Stimulated activated CD8-positive, alpha-beta memory T cell treated with anti-CD3 and anti-CD28 coated beads, Interleukin-7, amount 100 ng/mL, for 1 hour (primary cell): ENCODE results near the gene RNU2-63P.
"Not testable (repeated sequence)": the region's sequence is repeated elsewhere in the genome, so short reads cannot be mapped to it uniquely, and the experiment has no call there.

Experiments
- DNase-seq, 2 donors: peaks; one replicate each; pipeline ENCODE4 v3.0.0-alpha.2; 2020; ENCODE audit warnings: low read depth in 2 of 2

The RNU2-63P gene

DNA sequence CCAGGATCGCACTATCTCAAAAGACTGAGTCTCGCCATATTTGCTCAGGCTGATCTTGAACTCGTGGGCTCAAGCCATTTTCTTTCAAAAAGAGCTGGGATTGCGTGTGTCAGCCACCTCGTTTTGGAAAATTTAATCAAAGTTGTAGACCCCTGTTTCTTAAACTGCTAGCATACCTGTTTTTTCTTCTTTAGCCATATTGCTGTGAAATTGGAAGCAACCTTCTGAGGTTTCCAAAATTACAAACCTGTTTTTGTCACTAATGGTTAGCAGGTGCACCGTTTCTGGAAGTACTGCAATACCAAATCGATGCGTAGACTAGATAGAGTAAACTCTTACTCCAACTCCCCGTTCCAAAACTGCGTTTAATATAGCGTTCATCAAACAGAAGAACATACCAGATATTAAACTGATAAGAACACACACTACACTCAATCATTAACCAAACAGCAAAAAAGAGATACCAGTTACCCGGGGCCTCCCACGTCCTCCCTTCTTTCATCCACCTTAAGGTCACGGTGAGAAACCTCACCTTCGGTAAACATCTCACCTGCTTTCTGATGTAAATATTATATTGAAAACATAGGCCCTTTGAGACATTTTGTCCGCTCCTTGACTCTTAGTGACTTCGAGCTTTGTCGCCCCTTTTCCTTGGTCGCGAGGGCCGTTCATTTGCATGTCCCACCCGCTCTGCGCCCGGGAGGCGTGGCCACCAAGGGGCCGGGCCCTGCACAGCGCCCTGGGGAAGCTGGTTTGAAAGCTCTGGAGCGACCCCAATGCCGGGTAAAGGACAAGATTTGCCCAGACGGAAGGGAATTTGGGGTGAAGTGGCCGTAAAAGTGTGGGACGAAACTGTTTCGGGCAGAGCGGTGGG lies at the start of gene RNU2-63P:
Gene RNU2-63P, minus strand, starts transcription at position 462 of the 874 bp plus-strand sequence.
- DNase-seq, result peak; percentile 47 to 61

DNA sequence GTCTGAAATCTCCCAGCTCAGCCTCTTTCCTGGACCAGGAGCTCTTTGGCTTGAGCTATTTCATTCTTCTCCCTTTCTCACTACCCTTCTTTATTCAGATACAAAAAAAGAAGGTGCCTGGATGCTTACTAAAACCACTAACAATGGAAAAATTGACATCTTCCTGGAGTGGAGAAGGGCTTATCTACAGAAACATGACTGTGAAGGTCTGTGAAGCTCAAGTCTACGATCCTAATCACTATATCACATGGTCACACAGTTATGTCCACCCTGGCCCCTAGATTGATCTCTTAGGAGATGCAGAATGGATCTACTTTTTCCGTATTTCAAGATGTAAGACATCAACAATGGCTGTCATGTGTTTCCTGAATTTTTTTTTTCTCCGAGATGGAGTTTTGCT lies 44.9 kb upstream of the RNU2-63P start:
- no peak for DNase-seq

DNA sequence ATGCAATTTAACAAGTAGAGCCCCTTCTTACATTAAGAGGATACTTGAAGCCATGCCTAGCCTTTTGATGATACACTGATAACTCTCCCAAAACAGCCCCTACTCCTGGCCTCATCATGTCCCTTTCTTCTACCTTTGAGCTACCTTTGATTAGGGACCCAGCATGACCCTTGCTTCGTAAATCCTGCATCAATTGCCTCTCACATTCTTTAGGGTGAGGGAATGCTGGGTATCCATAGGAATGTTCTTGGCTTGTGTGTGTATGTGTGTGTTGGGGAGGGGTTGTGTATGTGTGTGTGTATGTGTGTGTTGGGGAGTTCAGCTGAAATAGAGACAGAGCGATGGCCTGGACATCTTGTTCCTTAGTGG lies 44.5 kb upstream of the RNU2-63P start:
- no peak for DNase-seq

DNA sequence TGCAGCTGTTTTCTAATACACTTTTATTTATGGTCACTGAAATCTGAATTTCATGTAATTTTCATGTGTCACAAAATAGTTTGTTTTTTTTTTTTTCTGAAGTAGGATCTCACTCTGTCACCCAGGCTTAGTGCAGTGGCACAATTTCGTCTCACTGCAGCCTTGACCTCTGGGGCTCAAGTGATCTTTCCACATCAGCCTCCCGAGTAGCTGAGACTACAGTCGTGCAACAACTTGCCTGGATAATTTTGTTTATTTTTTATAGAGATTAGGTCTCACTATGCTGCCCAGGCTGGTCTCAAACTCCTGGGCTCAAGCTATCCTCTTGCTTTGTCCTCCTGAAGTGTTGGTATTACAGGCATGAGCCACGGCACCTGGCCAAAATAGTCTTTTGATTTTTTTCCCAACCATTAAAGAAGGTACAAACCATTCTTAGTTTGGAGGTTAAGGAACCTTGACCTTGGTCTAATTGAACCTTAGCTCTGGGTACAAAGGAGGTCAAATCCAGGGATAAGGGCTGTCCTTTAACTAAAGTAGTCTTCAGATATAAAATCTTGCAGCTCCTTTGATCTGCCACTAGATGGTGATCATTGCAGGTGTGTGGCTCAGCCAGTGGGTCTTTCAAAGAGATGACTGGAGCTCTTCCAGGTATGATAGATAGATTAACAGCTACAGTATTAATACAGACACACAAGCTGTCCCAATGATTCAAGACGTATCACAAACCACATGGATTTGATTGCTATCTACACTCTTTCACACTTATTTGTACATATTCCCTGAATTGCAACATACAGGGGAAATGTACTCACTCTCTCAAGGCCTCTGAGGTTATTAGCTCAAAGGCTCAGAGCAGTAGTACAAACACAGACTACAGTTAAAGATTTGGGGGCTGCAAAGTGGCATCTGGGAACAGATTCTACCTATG lies 43.9 kb upstream of the RNU2-63P start:
- no peak for DNase-seq

DNA sequence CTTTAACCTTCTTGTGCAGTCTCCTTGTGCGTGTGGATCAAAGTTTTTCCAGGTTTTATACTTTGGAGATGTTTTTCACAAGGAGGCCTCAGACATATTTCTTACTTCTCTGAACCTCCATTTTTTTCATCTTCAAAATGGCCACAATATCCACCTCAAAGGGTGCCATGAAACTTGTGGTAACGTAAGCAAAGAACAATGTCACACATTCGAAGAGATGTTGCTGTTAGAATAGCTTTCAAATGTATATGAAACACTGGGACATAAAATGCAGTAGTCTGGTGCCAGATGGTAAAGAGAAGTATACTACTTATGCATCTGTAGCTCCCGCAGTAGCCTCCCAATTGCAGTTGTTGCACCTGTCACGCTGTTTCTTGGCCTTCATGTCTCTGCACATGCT lies 41.8 kb upstream of the RNU2-63P start:
- DNase-seq, result no peak

DNA sequence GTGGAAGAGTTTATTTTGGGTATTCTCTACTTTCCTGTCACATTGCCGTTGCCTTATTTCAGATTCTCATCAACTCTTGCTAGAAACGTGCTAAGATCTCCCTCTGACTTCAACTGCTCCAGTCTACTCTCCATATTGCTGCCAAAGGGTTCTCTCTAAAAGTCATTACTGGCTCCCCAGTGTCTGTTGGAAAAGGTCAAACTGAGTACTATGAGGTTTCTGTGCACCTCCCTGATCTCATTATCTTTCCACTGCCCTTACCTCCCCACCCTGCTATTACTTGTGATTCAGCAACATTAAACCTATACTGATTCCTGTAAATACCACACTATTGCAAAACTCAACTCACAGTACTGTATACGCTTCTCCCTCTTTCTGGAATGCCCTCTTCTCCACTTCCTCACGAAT lies 41.1 kb upstream of the RNU2-63P start:
- DNase-seq, result no peak

DNA sequence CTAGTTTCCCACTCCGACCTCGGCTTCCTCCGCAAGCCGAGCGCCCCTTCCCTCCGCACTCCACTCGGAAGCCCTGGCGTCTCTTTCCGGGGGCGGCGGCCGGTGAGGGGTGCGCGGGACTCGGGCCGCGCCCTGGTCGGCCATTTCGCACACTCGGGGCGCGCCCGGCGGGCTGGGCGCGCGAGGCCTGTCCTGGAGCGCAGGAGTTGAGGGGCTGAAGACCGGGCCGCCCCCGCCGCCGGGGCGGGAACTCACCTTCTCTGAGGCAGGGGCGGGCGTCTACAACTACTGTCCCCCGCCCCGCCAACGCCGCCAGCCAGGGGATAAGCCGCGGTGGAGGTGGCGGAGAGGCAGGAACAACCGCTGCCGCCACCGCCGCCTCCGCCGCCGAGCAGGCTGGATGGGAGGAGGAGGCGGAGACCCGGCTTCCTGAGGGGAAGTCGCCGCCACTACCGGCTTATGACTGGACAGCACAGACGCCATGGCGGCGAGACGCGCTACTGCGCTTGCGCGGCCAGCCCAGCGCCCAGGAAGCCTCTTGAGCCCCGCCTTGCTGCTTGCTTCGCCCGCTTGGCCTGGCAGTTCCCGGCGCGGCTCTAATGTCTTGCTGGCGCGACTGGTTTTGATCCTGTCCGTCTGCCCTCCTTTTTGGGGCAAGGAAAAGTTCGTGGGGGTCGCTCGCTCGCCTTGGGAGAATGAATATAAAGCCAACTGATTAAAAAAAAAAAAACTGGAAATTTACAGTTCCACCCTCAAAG lies 39.2 kb upstream of the RNU2-63P start, which contains the start of gene KRCC1:
Gene KRCC1, minus strand, starts transcription at position 413 of the 758 bp plus-strand sequence. CDS start 27,220 bp downstream, outside the sequence.
- peak; percentile 82 to 87 for DNase-seq

DNA sequence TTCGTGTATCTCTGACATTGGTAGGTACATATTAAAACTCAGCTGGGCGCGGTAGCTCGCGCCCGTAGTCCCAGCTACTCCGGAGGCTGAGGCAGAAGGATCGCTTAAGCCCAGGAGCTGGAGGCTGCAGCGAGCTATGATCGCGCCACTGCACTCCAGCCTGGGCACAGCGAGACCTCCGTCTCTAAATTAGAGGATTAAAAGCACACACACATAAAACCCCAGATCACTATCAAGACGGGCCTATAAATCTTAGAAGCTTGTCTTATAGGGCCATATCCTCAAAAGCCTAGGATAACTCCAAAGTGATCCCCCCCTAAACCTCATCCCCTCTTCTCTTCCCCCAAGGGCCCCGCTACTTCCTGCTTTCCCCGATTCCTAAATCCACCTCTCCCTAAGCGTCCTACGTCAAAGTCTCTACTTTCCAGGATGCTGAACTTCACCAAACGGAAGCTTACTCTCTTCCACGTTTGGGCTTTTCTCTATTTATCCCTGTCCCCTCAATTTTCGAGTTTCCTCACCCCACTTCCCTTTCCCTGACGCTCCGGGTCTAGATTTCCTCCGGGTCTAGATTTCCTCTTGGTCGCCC lies 38.5 kb upstream of the RNU2-63P start:
- DNase-seq, result no peak

DNA sequence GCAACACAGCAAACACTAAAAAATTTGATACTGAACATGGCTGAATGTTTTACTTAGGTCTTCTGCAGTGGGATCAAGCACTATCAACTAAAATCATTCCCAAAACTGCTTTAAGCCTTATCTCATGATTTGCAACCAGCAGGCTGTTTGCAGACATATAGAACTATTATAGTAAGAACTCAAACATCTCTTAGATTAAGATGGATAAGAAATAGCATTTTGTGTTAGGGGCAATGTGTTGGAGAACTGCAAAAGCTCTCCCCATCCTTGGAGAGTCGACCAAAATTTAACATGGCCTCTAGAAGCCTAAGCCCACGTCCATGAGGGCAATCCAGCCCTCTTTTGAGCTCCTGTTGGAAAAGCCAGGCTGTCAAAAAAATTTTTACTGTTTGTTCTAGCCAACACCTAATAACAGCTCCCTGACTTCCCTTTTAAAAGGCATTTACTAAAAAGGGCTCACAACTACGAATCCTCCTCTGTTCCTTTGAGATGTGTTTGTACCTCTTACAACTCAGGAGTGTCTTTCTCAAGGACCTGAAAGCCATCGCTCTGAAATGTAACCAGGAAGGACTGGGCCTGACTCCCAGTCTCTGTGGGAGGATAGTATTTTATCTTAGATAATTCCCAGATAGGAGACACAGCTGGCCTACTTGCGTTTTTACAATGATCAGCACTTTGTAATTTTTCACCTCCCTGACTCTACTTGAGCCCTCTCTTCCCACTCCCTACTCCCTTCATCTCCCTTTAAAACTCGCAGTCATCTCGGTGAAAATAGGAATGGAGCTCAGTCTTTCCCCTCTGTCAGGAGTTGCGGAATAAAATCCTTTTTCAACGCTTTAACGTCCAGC lies 37.8 kb upstream of the RNU2-63P start:
- DNase-seq, result no peak

DNA sequence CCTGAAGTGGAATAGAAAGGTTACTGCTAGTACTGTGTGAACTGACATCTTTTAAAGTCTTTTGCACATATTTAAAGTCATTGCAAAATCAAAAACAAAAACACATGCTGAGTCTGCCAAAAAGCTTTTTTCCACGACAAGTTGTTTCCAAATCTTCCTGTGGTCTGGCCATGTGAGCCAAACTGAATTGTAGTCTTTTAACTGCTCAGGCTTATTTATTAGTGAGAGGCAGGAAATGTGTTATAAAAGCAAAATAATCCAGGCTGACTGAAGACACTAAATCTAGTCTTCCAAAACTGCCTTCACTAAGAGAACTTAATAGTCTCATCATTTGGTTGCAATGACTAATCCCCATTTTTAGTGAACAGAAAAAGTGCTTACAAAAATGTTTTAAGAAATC lies 36.9 kb upstream of the RNU2-63P start:
- no peak for DNase-seq

DNA sequence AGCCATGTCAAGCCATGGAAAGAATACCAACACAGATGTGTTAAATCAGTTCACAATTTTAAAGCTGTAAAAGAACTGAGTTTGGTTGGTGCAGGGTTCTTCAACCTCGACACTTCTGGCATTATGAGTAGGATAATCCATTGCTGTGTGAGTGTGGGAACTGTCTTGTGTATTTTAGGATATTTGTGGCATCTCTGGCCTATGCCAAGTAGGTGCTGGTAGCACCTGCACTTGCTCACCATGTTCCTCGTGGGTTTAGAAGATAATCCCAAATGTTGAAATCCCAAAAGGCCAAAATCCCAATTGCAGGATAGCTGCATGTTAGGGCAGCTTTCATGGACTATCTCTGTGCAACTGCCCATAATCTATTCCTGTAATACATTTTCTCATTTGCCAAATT lies 35.4 kb upstream of the RNU2-63P start:
- no peak for DNase-seq

DNA sequence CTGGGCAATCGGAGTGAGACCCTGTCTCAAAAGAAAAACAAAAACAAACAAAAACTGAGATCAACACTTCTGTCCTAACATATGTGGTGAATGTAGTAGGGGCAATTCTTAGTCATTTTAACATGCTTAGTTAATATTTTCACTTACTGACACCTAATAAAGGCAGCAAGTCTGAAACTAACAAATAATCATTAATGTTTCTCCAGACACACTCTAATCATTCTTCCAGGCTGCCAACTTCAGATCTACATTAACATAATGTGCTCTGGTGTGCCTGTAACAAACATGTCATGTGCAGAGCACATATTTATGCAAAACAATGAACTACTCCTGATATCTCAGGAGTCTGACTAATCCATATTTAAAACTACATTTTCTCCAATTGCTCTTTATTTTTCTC lies 33.3 kb upstream of the RNU2-63P start:
- DNase-seq, result no peak

DNA sequence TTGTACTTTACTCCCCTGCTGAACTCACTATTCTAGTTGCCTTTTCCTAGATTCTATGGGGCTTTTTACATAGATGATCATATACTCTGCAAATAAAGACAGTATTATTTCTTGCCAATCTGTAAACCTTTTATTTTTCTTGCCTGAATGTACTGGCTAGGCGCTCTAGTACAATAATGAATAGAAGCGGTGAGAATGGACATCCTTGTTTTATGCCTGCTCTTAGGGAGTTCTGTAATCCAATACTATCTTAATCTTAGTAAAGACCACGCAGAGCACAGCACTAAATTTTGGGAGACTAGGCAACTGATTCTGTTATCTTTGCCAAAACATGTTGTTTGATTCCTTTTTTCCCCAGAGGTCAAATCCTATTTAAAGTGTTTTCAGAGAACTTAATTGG lies 32.2 kb upstream of the RNU2-63P start:
- no peak for DNase-seq

DNA sequence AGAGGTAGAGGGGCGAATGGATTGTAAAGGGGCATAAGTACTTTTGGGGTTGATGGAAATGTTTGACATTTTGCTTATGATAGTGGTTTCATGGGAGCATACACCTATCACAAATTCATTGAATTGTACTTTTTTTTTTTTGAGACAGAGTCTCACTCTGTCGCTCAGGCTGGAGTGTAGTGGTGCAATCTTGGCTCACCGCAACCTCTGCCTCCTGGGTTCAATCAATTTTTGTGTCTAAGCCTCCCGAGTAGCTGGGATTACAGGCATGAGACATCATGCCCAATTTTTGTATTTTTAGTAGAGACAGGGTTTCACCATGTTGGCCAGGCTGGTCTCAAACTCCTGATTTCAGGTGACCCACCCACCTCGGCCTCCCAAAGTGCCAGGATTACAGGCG lies 29.2 kb upstream of the RNU2-63P start:
- not testable (repeated sequence) for DNase-seq

DNA sequence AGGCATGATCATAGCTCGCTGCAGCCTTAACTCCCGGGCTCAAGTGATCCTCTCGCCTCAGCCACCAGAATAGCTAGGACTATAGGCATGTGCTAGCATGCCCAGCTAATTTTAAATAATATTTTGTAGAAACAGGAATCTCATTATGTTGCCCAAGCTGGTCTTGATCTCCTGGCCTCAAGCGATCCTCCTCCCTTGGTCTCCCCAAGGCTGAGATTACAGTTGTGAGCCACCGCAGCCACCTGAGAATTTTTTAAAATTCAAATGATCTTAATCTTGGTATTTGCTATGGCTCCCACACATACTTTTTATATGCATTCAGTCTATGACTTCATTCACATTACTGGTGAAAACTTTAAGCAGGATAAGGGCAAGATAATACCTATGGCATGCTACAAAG lies 26.1 kb upstream of the RNU2-63P start:
- no peak for DNase-seq

DNA sequence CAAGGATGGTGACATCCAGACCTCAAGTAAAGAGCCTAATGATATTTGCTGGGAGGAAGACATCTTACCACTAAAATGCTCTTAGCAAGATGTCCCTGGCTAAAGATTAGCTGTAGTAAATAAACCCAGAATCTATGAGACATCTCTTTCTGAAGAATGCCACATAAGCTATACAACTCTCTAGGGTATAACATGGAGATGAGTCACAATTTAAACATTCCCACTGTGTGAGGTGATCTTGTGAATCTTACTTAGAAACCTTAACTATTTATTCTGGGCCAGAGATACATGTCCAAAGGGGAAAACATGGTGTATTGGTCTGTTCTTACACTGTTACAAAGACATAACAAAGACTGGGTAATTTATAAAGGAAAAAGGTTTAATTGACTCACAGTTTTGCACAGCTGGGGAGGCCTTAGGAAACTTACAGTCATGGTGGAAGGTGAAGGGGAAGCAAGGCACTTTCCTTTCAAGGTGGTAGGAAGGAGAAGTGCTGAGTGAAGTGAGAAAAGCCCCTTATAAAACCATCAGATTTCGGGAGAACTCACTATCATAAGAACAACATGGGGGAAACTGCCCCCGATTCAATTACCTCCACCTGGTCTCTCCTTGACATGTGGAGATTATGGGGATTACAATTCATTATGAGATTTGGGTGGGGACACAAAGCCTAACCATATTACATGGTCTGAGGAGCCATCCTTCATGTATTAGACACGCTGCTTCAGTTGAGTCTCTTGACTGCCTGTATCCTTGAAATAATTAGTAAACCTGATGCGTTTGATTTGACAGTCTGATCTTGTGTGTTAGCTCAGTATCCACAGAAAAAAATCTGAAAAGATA lies 22.1 kb upstream of the RNU2-63P start:
- DNase-seq, result no peak

DNA sequence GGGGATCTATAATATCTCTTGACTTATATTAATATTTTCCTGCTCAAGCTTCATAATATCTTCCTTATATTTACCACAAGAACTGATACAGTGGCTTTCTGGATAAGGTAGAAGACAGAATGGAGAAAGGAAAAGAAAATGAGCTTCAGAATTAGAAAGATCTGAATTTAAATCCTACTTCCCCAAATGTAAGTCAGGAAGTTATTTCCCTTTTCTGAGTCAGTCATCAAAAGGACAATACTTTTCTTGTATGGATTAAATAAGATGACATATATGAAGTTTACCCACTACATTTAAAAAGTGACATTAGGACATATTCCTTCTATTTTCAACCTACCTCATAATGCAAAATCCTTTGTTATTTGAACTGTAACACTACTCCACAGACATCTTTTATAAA lies 20.3 kb upstream of the RNU2-63P start:
- no peak for DNase-seq

DNA sequence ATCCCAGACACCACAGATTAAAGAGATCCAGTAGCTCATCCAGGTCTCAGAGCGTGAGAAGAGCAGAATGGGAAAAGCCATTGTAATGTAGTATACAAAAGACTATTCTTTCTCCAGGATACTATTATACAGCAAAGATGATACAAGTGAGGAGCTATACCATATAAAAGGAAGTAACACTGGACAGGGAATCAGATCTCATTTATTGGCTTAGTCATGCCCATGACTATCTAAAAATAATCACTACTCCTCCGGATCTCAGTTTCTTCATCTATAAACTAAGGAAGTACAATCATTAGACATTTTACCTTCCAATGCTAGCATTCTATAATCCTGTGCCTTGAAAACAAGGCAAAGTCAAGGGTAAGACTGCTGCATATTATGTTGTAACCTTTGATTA lies 19.8 kb upstream of the RNU2-63P start:
- no peak for DNase-seq

DNA sequence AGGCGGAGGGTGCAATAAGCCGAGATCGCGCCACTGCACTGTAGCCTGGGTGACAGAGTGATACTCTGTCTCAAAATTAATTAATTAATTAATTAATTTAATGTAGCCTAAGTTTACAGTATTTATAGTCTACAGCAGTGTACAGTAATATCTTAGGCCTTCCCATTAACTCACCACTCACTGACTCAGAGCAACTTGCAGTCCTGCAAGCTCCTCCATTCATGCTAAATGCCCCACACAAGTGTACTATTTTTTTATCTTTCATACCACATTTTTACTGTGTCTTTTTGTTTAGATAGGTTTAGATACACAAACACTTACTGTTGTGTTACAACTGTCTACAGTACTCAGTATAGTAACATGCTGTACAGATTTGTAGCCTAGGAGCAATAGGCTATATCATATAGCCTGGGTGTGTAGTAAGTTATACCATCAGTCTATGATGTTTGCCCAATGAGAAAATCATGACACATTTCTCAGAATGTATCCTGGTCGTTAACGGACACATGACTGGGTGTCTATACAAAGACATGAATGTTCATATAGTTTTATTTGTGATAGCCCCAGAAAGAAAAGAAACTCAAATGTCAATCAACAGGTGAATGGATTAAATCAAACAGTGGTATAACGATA lies 15.8 kb upstream of the RNU2-63P start:
- DNase-seq, result no peak
